HepG2 (cell line): ENCODE results near the gene IQCH. TPM values are rescaled to one million over a fixed set of nuclear protein-coding genes. Genes with fewer than 3 reads are reported as not detected.

Source experiments
- BRCA1 ChIP-seq: sonication (generic); formaldehyde crosslinking; IDR thresholded peaks from 2 replicates; pipeline ENCODE4 v1.4.0; 2020; ENCODE audit warnings: missing genetic modification reagents
- CENPX ChIP-seq: sonication (generic); formaldehyde crosslinking; IDR thresholded peaks from 2 replicates; pipeline ENCODE4 v1.9.0; 2021; ENCODE audit warnings: mild to moderate bottlenecking, missing genetic modification reagents, moderate library complexity
- DBP ChIP-seq: sonication (generic); formaldehyde crosslinking; IDR thresholded peaks from 2 replicates; pipeline ENCODE4 v1.4.0; 2020; ENCODE audit warnings: missing genetic modification reagents; ENCODE audit errors: not compliant biosample characterization
- GZF1 ChIP-seq: sonication (generic); formaldehyde crosslinking; IDR thresholded peaks from 2 replicates; pipeline ENCODE4 v1.5.1; 2020; ENCODE audit warnings: mild to moderate bottlenecking, missing genetic modification reagents
- IRF2 ChIP-seq: IDR thresholded peaks from 2 replicates; pipeline ENCODE4 v1.6.1; 2018; ENCODE audit warnings: missing genetic modification reagents, missing compliant biosample characterization
- KLF9 ChIP-seq: IDR thresholded peaks from 2 replicates; pipeline ENCODE4 v1.6.1; 2016; ENCODE audit warnings: low read depth
- NFE2L1 ChIP-seq: sonication (generic); formaldehyde crosslinking; IDR thresholded peaks from 2 replicates; pipeline ENCODE4 v1.4.0; 2020; ENCODE audit warnings: missing genetic modification reagents, mild to moderate bottlenecking, borderline replicate concordance
- NR1H2 ChIP-seq: sonication (generic); formaldehyde crosslinking; IDR thresholded peaks from 2 replicates; pipeline ENCODE4 v1.8.1; 2022; ENCODE audit warnings: low read depth, missing genetic modification reagents, borderline replicate concordance
- RARA ChIP-seq: IDR thresholded peaks from 2 replicates; pipeline ENCODE4 v1.6.1; 2016; ENCODE audit warnings: missing genetic modification reagents, missing compliant biosample characterization
- SATB2 ChIP-seq: sonication (generic); formaldehyde crosslinking; IDR thresholded peaks from 2 replicates; pipeline ENCODE4 v1.5.0; 2020; ENCODE audit warnings: missing genetic modification reagents
- SIX4 ChIP-seq: sonication (generic); formaldehyde crosslinking; IDR thresholded peaks from 2 replicates; pipeline ENCODE4 v1.4.0; 2020; ENCODE audit warnings: missing genetic modification reagents
- TMF1 ChIP-seq: sonication (generic); formaldehyde crosslinking; IDR thresholded peaks from 2 replicates; pipeline ENCODE4 v1.8.1; 2022; ENCODE audit warnings: low read depth, missing genetic modification reagents
- ZBTB38 ChIP-seq: sonication (generic); formaldehyde crosslinking; IDR thresholded peaks from 2 replicates; pipeline ENCODE4 v1.5.1; 2020; ENCODE audit warnings: mild to moderate bottlenecking, missing genetic modification reagents
- ZNF232 ChIP-seq: sonication (generic); formaldehyde crosslinking; IDR thresholded peaks from 2 replicates; pipeline ENCODE4 v1.4.0; 2020; ENCODE audit warnings: missing genetic modification reagents, borderline replicate concordance
- ZNF652 ChIP-seq: IDR thresholded peaks from 2 replicates; pipeline ENCODE4 v1.6.1; 2016; ENCODE audit warnings: low read depth, borderline replicate concordance
- polyA plus RNA-seq, 8 experiments: library from polyadenylated mRNA; depleted of rRNA in 3 of 8; stranded (reverse) in 7 of 8; unstranded in 1 of 8; fragments of >200 nt; fragmentation: Illumina TruSeq in 4 of 8; extraction: Trizol in 4 of 8; gene quantifications; 2 replicates each; pipeline versions ENCODE4 v1.2.1 to v1.2.3, GENCODE V29; 2011 to 2016; ENCODE audit warnings: low read depth in 4 of 8, missing spikeins in 1 of 8, mixed read lengths in 1 of 8; ENCODE audit not compliant: insufficient read depth in 1 of 8
- total RNA-seq, 5 experiments: library from RNA; depleted of rRNA; stranded (reverse); fragments of >200 nt; fragmentation: Illumina TruSeq; extraction: Trizol; gene quantifications; 2 replicates each; pipeline ENCODE4 v1.2.3, GENCODE V29; 2016; ENCODE audit warnings: low read depth in 1 of 5
- TF ChIP-seq, protein P1 (sequence below): sonication (generic); formaldehyde crosslinking; IDR thresholded peaks from 2 replicates; pipeline ENCODE4 v1.4.0; 2020; ENCODE audit warnings: missing genetic modification reagents
- TF ChIP-seq, protein P2 (sequence below): sonication (generic); formaldehyde crosslinking; IDR thresholded peaks from 2 replicates; pipeline ENCODE4 v1.4.0; 2020; ENCODE audit warnings: low read depth, missing genetic modification reagents
- TF ChIP-seq, protein P3 (sequence below): sonication (generic); formaldehyde crosslinking; IDR thresholded peaks from 2 replicates; pipeline ENCODE4 v1.4.0; 2020; ENCODE audit warnings: missing genetic modification reagents, borderline replicate concordance
- TF ChIP-seq, protein P4 (sequence below): sonication (generic); formaldehyde crosslinking; IDR thresholded peaks from 2 replicates; pipeline ENCODE4 v1.5.1; 2020; ENCODE audit warnings: missing genetic modification reagents, mild to moderate bottlenecking, borderline replicate concordance

IQCH gene
- total and polyA plus RNA-seq, 2 of the 13 experiments (the other 11 are each of a cell fraction or from before 2014, with no cell fraction given), result 0.16 to 0.55 TPM

DNA sequence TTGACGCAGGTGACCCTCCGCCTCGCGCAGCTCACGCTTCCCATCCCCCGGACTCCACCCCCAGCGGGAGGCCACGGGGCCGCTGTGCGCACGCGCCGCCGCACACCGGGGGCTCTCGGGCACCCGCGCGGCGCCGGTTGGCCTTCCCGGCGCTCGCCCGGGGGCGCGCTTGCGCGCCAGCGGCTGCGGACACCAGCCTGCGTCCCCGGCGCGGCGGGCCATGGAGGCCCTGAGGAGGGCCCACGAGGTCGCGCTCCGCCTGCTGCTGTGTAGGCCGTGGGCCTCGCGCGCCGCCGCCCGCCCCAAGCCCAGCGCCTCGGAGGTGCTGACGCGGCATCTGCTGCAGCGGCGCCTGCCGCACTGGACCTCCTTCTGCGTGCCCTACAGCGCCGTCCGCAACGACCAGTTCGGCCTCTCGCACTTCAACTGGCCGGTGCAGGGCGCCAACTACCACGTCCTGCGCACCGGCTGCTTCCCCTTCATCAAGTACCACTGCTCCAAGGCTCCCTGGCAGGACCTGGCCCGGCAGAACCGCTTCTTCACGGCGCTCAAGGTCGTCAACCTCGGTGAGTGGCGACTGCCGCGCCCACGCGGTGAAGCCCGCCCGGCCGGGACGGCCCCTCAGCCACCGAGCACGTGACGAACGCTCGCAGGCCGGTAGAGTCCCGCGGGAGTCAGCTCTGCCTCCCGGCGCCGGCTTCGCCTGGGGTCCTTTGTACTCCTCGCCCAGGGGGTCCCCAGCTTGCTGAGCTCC lies 266.6 kb downstream of the IQCH start, which contains the start of gene C15orf61 (continued):
- TF ChIP-seq ZNF652, result no peak
- peak; percentile 86 for TF ChIP-seq SATB2 (CRISPR knock-in tag)
- TF ChIP-seq KLF9 (CRISPR knock-in tag), result 0 out of 2 replicates have a peak, but pooled peaks have one; percentile 30
- TF ChIP-seq IRF2, result no peak; the same call in 1 of the 2 replicates
- peak; percentile 72; the same call in 1 of the 2 replicates for TF ChIP-seq ZBTB38
- TF ChIP-seq TMF1, result peak; percentile 28; the same call in 1 of the 2 replicates
- TF ChIP-seq CENPX (CRISPR knock-in tag), result no peak
- peak; percentile 38; the same call in 1 of the 2 replicates for TF ChIP-seq SIX4 (CRISPR knock-in tag)
- peak; percentile 88; the same call in 1 of the 2 replicates for TF ChIP-seq NFE2L1 (CRISPR knock-in tag)
- TF ChIP-seq, protein P1, sequence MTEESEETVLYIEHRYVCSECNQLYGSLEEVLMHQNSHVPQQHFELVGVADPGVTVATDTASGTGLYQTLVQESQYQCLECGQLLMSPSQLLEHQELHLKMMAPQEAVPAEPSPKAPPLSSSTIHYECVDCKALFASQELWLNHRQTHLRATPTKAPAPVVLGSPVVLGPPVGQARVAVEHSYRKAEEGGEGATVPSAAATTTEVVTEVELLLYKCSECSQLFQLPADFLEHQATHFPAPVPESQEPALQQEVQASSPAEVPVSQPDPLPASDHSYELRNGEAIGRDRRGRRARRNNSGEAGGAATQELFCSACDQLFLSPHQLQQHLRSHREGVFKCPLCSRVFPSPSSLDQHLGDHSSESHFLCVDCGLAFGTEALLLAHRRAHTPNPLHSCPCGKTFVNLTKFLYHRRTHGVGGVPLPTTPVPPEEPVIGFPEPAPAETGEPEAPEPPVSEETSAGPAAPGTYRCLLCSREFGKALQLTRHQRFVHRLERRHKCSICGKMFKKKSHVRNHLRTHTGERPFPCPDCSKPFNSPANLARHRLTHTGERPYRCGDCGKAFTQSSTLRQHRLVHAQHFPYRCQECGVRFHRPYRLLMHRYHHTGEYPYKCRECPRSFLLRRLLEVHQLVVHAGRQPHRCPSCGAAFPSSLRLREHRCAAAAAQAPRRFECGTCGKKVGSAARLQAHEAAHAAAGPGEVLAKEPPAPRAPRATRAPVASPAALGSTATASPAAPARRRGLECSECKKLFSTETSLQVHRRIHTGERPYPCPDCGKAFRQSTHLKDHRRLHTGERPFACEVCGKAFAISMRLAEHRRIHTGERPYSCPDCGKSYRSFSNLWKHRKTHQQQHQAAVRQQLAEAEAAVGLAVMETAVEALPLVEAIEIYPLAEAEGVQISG, result peak; percentile 73
- TF ChIP-seq, protein P2, sequence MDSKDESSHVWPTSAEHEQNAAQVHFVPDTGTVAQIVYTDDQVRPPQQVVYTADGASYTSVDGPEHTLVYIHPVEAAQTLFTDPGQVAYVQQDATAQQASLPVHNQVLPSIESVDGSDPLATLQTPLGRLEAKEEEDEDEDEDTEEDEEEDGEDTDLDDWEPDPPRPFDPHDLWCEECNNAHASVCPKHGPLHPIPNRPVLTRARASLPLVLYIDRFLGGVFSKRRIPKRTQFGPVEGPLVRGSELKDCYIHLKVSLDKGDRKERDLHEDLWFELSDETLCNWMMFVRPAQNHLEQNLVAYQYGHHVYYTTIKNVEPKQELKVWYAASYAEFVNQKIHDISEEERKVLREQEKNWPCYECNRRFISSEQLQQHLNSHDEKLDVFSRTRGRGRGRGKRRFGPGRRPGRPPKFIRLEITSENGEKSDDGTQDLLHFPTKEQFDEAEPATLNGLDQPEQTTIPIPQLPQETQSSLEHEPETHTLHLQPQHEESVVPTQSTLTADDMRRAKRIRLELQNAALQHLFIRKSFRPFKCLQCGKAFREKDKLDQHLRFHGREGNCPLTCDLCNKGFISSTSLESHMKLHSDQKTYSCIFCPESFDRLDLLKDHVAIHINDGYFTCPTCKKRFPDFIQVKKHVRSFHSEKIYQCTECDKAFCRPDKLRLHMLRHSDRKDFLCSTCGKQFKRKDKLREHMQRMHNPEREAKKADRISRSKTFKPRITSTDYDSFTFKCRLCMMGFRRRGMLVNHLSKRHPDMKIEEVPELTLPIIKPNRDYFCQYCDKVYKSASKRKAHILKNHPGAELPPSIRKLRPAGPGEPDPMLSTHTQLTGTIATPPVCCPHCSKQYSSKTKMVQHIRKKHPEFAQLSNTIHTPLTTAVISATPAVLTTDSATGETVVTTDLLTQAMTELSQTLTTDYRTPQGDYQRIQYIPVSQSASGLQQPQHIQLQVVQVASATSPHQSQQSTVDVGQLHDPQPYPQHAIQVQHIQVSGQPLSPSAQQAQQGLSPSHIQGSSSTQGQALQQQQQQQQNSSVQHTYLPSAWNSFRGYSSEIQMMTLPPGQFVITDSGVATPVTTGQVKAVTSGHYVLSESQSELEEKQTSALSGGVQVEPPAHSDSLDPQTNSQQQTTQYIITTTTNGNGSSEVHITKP, result no peak
- no peak for TF ChIP-seq GZF1 (CRISPR knock-in tag)
- TF ChIP-seq BRCA1, result peak; percentile 85; the same call in 1 of the 2 replicates
- peak; percentile 91 for TF ChIP-seq ZNF232 (CRISPR knock-in tag)
- TF ChIP-seq, protein P3, sequence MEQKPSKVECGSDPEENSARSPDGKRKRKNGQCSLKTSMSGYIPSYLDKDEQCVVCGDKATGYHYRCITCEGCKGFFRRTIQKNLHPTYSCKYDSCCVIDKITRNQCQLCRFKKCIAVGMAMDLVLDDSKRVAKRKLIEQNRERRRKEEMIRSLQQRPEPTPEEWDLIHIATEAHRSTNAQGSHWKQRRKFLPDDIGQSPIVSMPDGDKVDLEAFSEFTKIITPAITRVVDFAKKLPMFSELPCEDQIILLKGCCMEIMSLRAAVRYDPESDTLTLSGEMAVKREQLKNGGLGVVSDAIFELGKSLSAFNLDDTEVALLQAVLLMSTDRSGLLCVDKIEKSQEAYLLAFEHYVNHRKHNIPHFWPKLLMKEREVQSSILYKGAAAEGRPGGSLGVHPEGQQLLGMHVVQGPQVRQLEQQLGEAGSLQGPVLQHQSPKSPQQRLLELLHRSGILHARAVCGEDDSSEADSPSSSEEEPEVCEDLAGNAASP (CRISPR knock-in tag), result no peak
- no peak for TF ChIP-seq NR1H2
- TF ChIP-seq DBP, result peak; percentile 87
- peak; percentile 46; the same call in 1 of the 2 replicates for TF ChIP-seq RARA (CRISPR knock-in tag)
- TF ChIP-seq, protein P4, sequence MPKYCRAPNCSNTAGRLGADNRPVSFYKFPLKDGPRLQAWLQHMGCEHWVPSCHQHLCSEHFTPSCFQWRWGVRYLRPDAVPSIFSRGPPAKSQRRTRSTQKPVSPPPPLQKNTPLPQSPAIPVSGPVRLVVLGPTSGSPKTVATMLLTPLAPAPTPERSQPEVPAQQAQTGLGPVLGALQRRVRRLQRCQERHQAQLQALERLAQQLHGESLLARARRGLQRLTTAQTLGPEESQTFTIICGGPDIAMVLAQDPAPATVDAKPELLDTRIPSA, result peak; percentile 21; the same call in 1 of the 2 replicates
